HG02571 (cell line): ENCODE measurements around the gene RGPD5.
"Not testable (repeated sequence)": the region's sequence is repeated elsewhere in the genome, so short reads cannot be mapped to it uniquely, and the experiment has no call there.

Source experiments
- ATAC-seq: cut with Tn5 transposase; IDR thresholded peaks from one replicate; pipeline ENCODE4 v1.9.1; 2021; ENCODE audit warnings: mild to moderate bottlenecking, moderate library complexity; ENCODE audit not compliant: unreplicated experiment

RGPD5 gene

GRCh38 chr2:109891024-109891423 lies 96.9 kb downstream of the RGPD5 start:
- not testable (repeated sequence) for ATAC-seq

- ATAC-seq = not testable (repeated sequence)
Observed at GRCh38 chr2:109893736-109894135, 99.6 kb downstream of the RGPD5 start.

GRCh38 chr2:109894141-109894540 lies 100.0 kb downstream of the RGPD5 start:
- ATAC-seq = not testable (repeated sequence)

GRCh38 chr2:109895090-109895869 lies 101.2 kb downstream of the RGPD5 start:
- ATAC-seq = not testable (repeated sequence)

GRCh38 chr2:109896212-109896611 lies 102.1 kb downstream of the RGPD5 start:
- ATAC-seq = peak; percentile 93

- not testable (repeated sequence) for ATAC-seq
Observed at GRCh38 chr2:109897769-109898461, 103.8 kb downstream of the RGPD5 start.

GRCh38 chr2:109898462-109899336 lies 104.6 kb downstream of the RGPD5 start, which contains the start of gene LIMS3:
TSS of gene LIMS3 (plus strand) at chr2:109898688. CDS start at chr2:109898729, 41 bp downstream.
- not testable (repeated sequence) for ATAC-seq

GRCh38 chr2:109905796-109906195 lies 111.7 kb downstream of the RGPD5 start:
- peak; percentile 88 for ATAC-seq
